ENCODE data around the gene ACBD7.

Gene ACBD7

DNA sequence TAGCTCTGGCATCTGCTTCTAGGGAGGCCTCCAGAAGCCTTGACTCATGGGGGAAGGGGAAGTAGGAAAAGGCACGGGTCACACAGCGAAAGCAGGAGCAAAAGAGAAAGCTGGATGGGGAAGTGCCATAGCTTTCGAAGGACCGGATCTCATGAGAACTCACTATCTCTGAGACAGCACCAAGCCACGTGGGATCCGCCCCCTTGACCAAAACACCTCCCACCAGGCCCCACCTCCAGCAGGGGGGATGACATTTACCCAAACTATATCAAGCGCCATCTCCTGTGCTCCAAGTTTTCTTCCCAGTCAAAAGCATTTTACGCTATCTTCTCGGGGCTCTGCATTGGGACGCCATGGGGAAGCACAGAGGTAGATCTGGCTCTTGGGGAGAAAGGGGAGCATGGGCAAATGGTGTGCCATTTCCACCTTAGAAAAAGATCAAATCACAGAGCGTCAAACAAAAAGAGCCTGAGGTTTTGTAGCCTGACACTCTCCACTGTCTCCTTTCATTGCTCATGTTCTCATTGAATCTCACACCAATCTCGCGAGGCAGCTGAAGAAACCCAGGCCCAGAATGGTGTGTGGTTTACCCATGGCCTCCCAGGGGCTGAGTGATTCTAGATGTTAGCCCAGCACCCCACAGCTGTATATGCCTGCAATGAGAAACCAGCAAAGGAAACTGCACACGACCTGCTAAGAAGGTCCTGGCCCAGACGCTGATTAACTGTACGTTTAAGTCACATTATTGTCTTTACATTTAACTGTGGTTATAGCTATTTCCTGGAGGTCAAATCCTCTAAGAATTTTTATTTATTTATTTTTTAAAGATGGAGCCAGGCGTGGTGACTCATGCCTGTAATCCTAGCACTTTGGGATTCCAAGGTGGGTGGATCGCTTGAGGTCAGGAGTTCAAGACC is 52.9 kb downstream of the ACBD7 start:
- no peaks in the 10 kb centered on the region for H3K4me1 ChIP-seq (ENCODE audit: control insufficient read depth in 2 of 2, insufficient read depth in 2 of 2, low read length in 2 of 2)
- no peak overlapping the region for H3K4me3 ChIP-seq (ENCODE audit: low read length in 2 of 2)
- no peaks in the 10 kb centered on the region for H3K36me3 ChIP-seq (ENCODE audit: control insufficient read depth in 2 of 2, insufficient read depth in 2 of 2, low read length in 2 of 2)
- no peaks in the 10 kb centered on the region for H3K27me3 ChIP-seq (ENCODE audit: control insufficient read depth in 2 of 2, insufficient read depth in 2 of 2, low read length in 2 of 2)
- H3K27ac ChIP-seq (ENCODE audit: low read depth in 2 of 2, low read length in 2 of 2), result no peak overlapping the region
- H3K9me3 ChIP-seq (ENCODE audit: control insufficient read depth in 2 of 2, low read length in 2 of 2), result no peaks in the 10 kb centered on the region
- no peak overlapping the region for H3K9ac ChIP-seq (ENCODE audit: low read depth in 1 of 2, low read length in 2 of 2)

DNA sequence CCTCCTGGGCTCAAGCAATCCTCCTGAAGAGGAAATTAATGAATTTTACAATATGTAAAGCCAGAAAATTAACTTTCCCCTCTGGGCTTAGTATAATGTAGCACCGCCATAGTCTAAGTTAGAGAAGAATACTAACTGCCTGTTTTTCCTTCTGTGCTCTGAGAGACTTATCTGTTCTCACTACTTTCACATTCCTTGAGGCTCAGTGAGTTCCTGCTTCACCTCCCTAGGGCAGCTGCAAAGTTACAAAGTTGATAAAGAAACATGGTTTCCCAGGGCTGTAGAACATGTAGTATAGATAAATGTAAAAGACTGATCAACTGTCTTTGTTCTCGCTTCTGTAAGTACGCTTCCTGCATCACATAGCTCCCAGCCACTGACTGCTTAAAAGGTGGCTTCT is 60.8 kb downstream of the ACBD7 start:
- H3K27me3 ChIP-seq (ENCODE audit: control insufficient read depth in 2 of 2, insufficient read depth in 2 of 2, low read length in 2 of 2), result no peaks in the 10 kb centered on the region
- H3K9me3 ChIP-seq (ENCODE audit: control insufficient read depth in 2 of 2, low read length in 2 of 2), result no peaks in the 10 kb centered on the region
- no peak overlapping the region for H3K4me3 ChIP-seq (ENCODE audit: low read length in 2 of 2)
- H3K4me1 ChIP-seq (ENCODE audit: control insufficient read depth in 2 of 2, insufficient read depth in 2 of 2, low read length in 2 of 2), result no peaks in the 10 kb centered on the region
- H3K36me3 ChIP-seq (ENCODE audit: control insufficient read depth in 2 of 2, insufficient read depth in 2 of 2, low read length in 2 of 2), result no peaks in the 10 kb centered on the region
- no peak overlapping the region for H3K9ac ChIP-seq (ENCODE audit: low read depth in 1 of 2, low read length in 2 of 2)
- no peak overlapping the region for H3K27ac ChIP-seq (ENCODE audit: low read depth in 2 of 2, low read length in 2 of 2)

Measured in mucosa of rectum (tissue), 2 donors.